ENCODE data around the gene RBM20.

DNA sequence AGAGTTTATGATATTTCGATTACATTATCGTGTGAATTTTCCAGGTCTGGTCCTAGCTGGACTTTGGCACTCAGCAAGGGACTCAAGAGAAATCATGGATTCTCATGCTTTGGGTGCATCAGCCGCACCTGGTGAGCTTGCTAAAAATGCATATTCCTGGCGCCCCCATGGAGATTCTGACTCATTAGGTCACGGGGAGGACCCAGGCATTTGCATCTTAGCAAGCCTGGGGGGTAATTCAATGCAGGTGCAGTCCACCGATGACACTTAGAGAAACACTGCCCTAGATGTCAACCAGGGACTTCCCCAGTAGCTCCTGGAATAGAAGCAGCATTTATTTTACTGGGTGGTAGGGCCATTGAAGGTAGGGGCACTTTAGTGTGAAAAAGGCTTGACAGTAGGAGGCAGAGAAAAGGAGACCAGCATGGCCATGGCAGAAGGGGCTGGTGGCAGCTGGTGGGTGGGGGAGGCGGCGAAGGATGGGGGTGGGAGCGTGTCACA, 197.7 kb downstream of the RBM20 start:
- TF ChIP-seq GATA3 (IDR thresholded peaks at IDR 0.05; ENCODE audit: low read depth, low read length): no peak
- TF ChIP-seq GATA2 (IDR thresholded peaks at IDR 0.05; ENCODE audit: low read depth, low read length): no peak
